ENCODE measurements around the gene ACVRL1. TPM values are rescaled to one million over a fixed set of nuclear protein-coding genes. Genes with fewer than 3 reads are reported as not detected.
A peak's percentile ranks its signal among the peaks of the same experiment; 100 is the strongest.

The ACVRL1 gene
- total RNA-seq, 1 experiment from 2014 or later, result 0.36 TPM

DNA sequence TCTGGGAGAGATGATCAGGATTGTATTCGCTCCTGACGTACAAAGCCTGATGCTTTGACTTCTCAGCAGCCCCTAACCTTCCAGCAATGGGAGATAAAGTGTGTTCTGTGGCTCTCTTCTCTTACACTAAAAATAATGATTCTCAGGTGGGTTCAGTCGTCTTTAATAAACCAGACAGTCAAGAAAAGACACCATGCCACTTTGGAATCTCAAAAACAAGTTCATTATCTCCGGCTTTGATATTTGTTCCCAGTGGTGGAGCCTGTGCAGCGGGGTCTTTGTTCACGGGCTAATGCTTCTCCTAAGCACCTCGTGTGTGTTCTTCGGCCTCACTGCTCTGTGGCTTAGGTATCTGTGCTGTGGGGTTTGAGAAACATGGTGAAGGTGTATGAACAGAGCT is 45.8 kb downstream of the ACVRL1 start:
- ATAC-seq, result no peak
- Histone ChIP-seq H3K9me3 (ENCODE audit: control insufficient read depth, insufficient read depth, low read depth, low read length) (no peaks in the 10 kb centered on the region), H3K4me3 (ENCODE audit: low read depth in 2 of 2, low read length in 2 of 2) (peak overlapping the region; percentile 83 to 89), H3K27me3 (ENCODE audit: control insufficient read depth, insufficient read depth, low read length) (peaks cover 12% of the 10 kb centered on the region), H3K4me1 (ENCODE audit: control insufficient read depth, insufficient read depth, low read length) (peaks cover 35% of the 10 kb centered on the region), H3K27ac (ENCODE audit: low read length) (peak overlapping the region; percentile 70), H3K36me3 (ENCODE audit: control insufficient read depth, insufficient read depth, low read length) (peaks cover 5% of the 10 kb centered on the region; the same call in 1 of the 2 replicates)
- TF ChIP-seq SIN3A (IDR thresholded peaks at IDR 0.05; ENCODE audit: borderline replicate concordance, insufficient read depth, low read depth, low read length) (no peak), POLR2AphosphoS5 (IDR thresholded peaks at IDR 0.05; ENCODE audit: low read depth, low read length) (no peak), REST (IDR thresholded peaks at IDR 0.05; ENCODE audit: insufficient read depth in 1 of 2, low read depth in 2 of 2, low read length in 1 of 2) (no peak)
- in situ Hi-C loops (cut with HindIII; ENCODE audit: low pct_unique_long_range_greater_than_20kb, low sequenced_read_pairs) (no loop called here), intact Hi-C loops (cut with micrococcal nuclease; ENCODE audit: unreplicated experiment) (no loop called here)
- DNase-seq (ENCODE audit: low read depth, low spot score), result no peak
- CTCF ChIA-PET, result no interaction called here
- POLR2A ChIA-PET, result no interaction called here
- BruUV-seq (replicated peaks), result no TSS peak

DNA sequence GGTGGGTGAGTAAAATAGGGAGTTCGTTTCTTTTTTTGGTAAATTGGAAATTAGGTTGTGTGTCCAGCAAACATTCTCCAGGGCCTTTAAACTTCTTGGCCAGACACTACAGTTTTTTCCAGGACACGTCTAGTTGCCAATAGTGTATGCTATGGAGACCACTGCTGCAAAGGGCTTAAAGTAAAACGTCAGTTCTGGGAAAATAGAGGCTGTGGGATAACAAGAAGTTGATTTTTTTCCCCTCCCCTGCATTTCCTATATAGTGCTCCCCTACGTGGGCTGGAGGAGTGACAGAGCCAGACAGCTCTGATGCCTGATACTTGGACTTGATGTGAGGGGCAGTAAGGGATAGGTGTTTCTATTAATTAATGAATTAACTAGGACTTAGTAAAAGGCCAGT is 46.6 kb downstream of the ACVRL1 start:
- in situ Hi-C loops (cut with HindIII; ENCODE audit: low pct_unique_long_range_greater_than_20kb, low sequenced_read_pairs), result no loop called here

More for the DNA sequence above, 46.6 kb downstream of the ACVRL1 start:
- ATAC-seq (no peak), DNase-seq (ENCODE audit: low read depth, low spot score) (no peak)
- BruUV-seq (replicated peaks), result TSS peak; percentile 67
- ChIA-PET POLR2A (no interaction called here), CTCF (no interaction called here)
- Histone ChIP-seq H3K4me1 (ENCODE audit: control insufficient read depth, insufficient read depth, low read length) (peaks cover 35% of the 10 kb centered on the region), H3K4me3 (ENCODE audit: low read depth in 2 of 2, low read length in 2 of 2) (no peak overlapping the region; a peak in 1 of 4 replicates), H3K36me3 (ENCODE audit: control insufficient read depth, insufficient read depth, low read length) (peaks cover 5% of the 10 kb centered on the region; the same call in 1 of the 2 replicates), H3K27me3 (ENCODE audit: control insufficient read depth, insufficient read depth, low read length) (peaks cover 12% of the 10 kb centered on the region), H3K27ac (ENCODE audit: low read length) (peak overlapping the region; percentile 70), H3K9me3 (ENCODE audit: control insufficient read depth, insufficient read depth, low read depth, low read length) (no peaks in the 10 kb centered on the region)
- TF ChIP-seq REST (IDR thresholded peaks at IDR 0.05; ENCODE audit: insufficient read depth in 1 of 2, low read depth in 2 of 2, low read length in 1 of 2), result no peak
- no peak for TF ChIP-seq TCF7L2 (IDR thresholded peaks at IDR 0.05; ENCODE audit: low read depth, low read length)
- TF ChIP-seq POLR2AphosphoS5 (IDR thresholded peaks at IDR 0.05; ENCODE audit: low read depth, low read length), result no peak
- no peak for TF ChIP-seq CTCF (IDR thresholded peaks at IDR 0.05)
- TF ChIP-seq SIN3A (IDR thresholded peaks at IDR 0.05; ENCODE audit: borderline replicate concordance, insufficient read depth, low read depth, low read length), result no peak
- intact Hi-C loops (cut with micrococcal nuclease; ENCODE audit: unreplicated experiment), result no loop called here

Data from Panc1 (cell line).